B cell (primary cell): ENCODE data around the gene TMEM86A. TPM values are rescaled to one million over a fixed set of nuclear protein-coding genes. Genes with fewer than 3 reads are reported as not detected.

Source experiments
- ATAC-seq: fragments of 200-7000 bp; cut with Tn5 transposase; one replicate; pipeline ENCODE4 v1.10.0; 2021; ENCODE audit warnings: low read depth, mild to moderate bottlenecking, moderate number of reproducible peaks, moderate library complexity
- CTCF ChIA-PET: fragments of 350-600 bp; sonication (Branson Sonifier 250); formaldehyde crosslinking; loops from one replicate; lab custom pipeline; 2021; ENCODE audit warnings: antibody characterized with exemption, inconsistent platforms; lab: Charles Lee
- POLR2A ChIA-PET: fragments of 350-600 bp; sonication (Branson Sonifier 250); formaldehyde crosslinking; loops from one replicate; lab custom pipeline; 2021; ENCODE audit warnings: antibody characterized with exemption; lab: Charles Lee
- DNase-seq: peaks from one replicate; pipeline ENCODE4 v3.0.0; 2013
- H2AFZ ChIP-seq: 2 replicates; pipeline ENCODE4 v1.6.1; 2012; ENCODE audit warnings: mild to moderate bottlenecking, low read depth, low read length; ENCODE audit not compliant: insufficient read depth, poor library complexity, severe bottlenecking
- H3K27ac ChIP-seq, 2 donors: 1 replicate in 1 of 2; 2 replicates in 1 of 2; pipeline ENCODE4 v1.5.1; 2012 to 2013; ENCODE audit warnings: low read length in 2 of 2, mild to moderate bottlenecking in 2 of 2, moderate library complexity in 1 of 2
- H3K27me3 ChIP-seq, 4 experiments: fragments of 200-600 bp in 1 of 4; sonication (generic) in 1 of 4; replicated peaks in 1 of 4; 1 replicate in 2 of 4; 2 replicates in 2 of 4; pipeline versions ENCODE4 v1.6.1 to v1.7.0; 2013 to 2016; ENCODE audit warnings: low read length in 3 of 4, mild to moderate bottlenecking in 2 of 4, mixed read lengths in 1 of 4, moderate library complexity in 1 of 4; ENCODE audit not compliant: insufficient read depth in 4 of 4, control insufficient read depth in 3 of 4; ENCODE audit errors: control extremely low read depth in 1 of 4
- H3K36me3 ChIP-seq, 2 experiments: replicated peaks in 1 of 2; 1 replicate in 1 of 2; 2 replicates in 1 of 2; pipeline versions ENCODE4 v1.6.1 to v1.7.1; 2013; ENCODE audit warnings: low read length in 1 of 2; ENCODE audit not compliant: insufficient read depth in 2 of 2, control insufficient read depth in 1 of 2; ENCODE audit errors: control extremely low read depth in 1 of 2, extremely low read depth in 1 of 2
- H3K4me1 ChIP-seq, 2 donors: fragments of 200-600 bp in 1 of 2; sonication (generic) in 1 of 2; 1 replicate in 1 of 2; 2 replicates in 1 of 2; pipeline versions ENCODE4 v1.5.1 to v1.6.1; 2013 to 2017; ENCODE audit warnings: low read length in 2 of 2; ENCODE audit not compliant: control insufficient read depth in 2 of 2, insufficient read depth in 2 of 2
- H3K4me2 ChIP-seq: replicated peaks from 2 replicates; pipeline ENCODE3; 2012; ENCODE audit warnings: mild to moderate bottlenecking, low read depth, low read length; ENCODE audit not compliant: poor library complexity, severe bottlenecking
- H3K4me3 ChIP-seq, 5 experiments: fragments of 200-600 bp in 1 of 5; sonication (generic) in 1 of 5; 1 replicate in 3 of 5; 2 replicates in 2 of 5; pipeline versions ENCODE4 v1.5.1 to v1.7.0; 2011 to 2016; ENCODE audit warnings: low read length in 4 of 5, mild to moderate bottlenecking in 4 of 5, low read depth in 2 of 5, control low read depth in 1 of 5, moderate library complexity in 1 of 5; ENCODE audit not compliant: insufficient read depth in 1 of 5; ENCODE audit errors: control extremely low read depth in 1 of 5, extremely low read depth in 1 of 5
- H3K79me2 ChIP-seq: fragments of 200-600 bp; sonication (generic); one replicate; pipeline ENCODE4 v1.6.0; 2016; ENCODE audit warnings: low read length; ENCODE audit not compliant: control insufficient read depth, insufficient read depth
- H3K9ac ChIP-seq: fragments of 200-600 bp; sonication (generic); 2 replicates; pipeline ENCODE4 v1.6.1; 2017; ENCODE audit warnings: mild to moderate bottlenecking, low read length, moderate library complexity
- H3K9me3 ChIP-seq, 3 donors: one replicate each; pipeline versions ENCODE4 v1.6.1 to v1.7.1; 2013; ENCODE audit warnings: low read length in 2 of 3; ENCODE audit not compliant: control insufficient read depth in 2 of 3, insufficient read depth in 1 of 3; ENCODE audit errors: control extremely low read depth in 1 of 3
- H4K20me1 ChIP-seq: 2 replicates; pipeline ENCODE4 v1.6.0; 2012; ENCODE audit warnings: mild to moderate bottlenecking, low read length; ENCODE audit not compliant: insufficient read depth, control insufficient read depth, poor library complexity, severe bottlenecking
- H3K27ac Mint-ChIP-seq: one replicate; pipeline ENCODE4 v1.8.0; 2021; ENCODE audit warnings: mixed read lengths
- H3K27me3 Mint-ChIP-seq: one replicate; pipeline ENCODE4 v1.8.0; 2021; ENCODE audit warnings: mixed read lengths
- H3K4me1 Mint-ChIP-seq: one replicate; pipeline ENCODE4 v1.8.0; 2021; ENCODE audit warnings: mixed read lengths
- H3K4me3 Mint-ChIP-seq: one replicate; pipeline ENCODE4 v1.8.0; 2021; ENCODE audit warnings: mixed read lengths
- H3K9me3 Mint-ChIP-seq: one replicate; pipeline ENCODE4 v1.8.0; 2022; ENCODE audit warnings: mixed read lengths; ENCODE audit not compliant: insufficient read depth
- EZH2 ChIP-seq: IDR thresholded peaks from 2 replicates; pipeline ENCODE4 v1.6.1; 2012; ENCODE audit warnings: borderline replicate concordance, low read depth, mild to moderate bottlenecking, moderate library complexity, low read length; ENCODE audit not compliant: insufficient read depth, poor library complexity, severe bottlenecking
- WGBS: methylation state at CpG from one replicate; pipeline ENCODE4 v1.1.5; 2013; ENCODE audit warnings: missing lambda C conversion rate; ENCODE audit not compliant: insufficient coverage; 5-methylcytosine and 5-hydroxymethylcytosine counted together
- intact Hi-C: fragments of 100-400 bp; cut with micrococcal nuclease; formaldehyde crosslinking; loops from one replicate; pipeline ENCODE4 v1.10.0; 2022
- polyA plus RNA-seq: library from polyadenylated mRNA; depleted of rRNA; stranded (reverse); fragments of >200 nt; gene quantifications from 2 replicates; pipeline ENCODE4 v1.2.3, GENCODE V29; 2012
- total RNA-seq, 2 donors: library from RNA; stranded (reverse); fragments of 120-200 nt in 1 of 2; gene quantifications; 1 replicate in 1 of 2; 2 replicates in 1 of 2; pipeline versions ENCODE4 v1.2.3 to v1.2.4, GENCODE V29; 2013 to 2022
- TF ChIP-seq, protein P1 (sequence below): fragments of 200-600 bp; IDR thresholded peaks from one replicate; pipeline ENCODE4 v1.8.0; 2022; ENCODE audit warnings: antibody characterized with exemption, mild to moderate bottlenecking

TMEM86A gene
- total and polyA plus RNA-seq, 2 donors (not counting 1 experiment from before 2014, with no cell fraction given) = 0.40 to 1.1 TPM

DNA sequence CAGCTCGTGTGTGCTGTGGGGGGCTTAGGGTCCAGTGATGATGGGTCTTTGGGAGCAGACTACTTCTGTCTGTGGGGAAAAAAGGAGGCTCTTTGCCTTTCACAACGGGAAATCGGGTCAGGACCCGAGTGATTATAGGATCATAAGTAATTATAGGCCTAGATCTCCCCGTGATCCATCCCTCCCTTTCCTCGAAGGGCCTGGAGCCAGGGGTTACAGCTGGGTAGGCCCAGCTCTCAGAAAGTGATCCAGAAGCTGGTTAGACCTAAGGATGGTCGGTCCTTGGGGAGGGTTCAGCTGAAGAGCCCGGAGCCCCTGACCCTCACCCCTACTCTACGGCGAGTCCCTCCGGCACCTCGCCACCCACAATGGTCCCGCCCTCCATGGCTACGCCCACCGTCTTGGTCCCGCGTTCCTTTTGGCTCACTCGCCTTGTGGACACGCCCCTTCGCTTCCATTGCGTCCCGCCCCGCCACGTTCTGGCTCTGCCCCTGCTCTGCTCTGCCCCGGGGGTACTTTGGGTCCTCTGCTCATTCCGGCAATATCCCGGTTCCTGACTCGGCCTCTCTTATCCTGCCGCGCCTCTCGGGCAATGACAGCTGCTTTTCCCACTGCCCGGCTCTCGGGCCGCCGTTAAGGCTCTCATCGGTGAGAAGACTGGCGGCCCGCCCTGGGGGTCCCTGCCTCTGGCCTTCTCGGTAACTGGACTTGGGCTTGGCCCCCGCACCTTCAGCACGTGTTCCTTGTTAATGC is 22.4 kb downstream of the TMEM86A start:
- ChIA-PET CTCF (interaction anchor here (1.0 to 5.7 kb wide), 14 partner anchors 8 to 615 kb away, joined by 3 to 59 read pairs (median 6); partner anchors contain the start of genes SAAL1, SPTY2D1 and TMEM86A), POLR2A (interaction anchor here (0.9 kb wide), 2 partner anchors 87 to 195 kb away, joined by 3 to 4 read pairs; partner anchors contain the start of genes SPTY2D1 and TSG101)
- H3K4me2 ChIP-seq = peak overlapping the region; percentile 99
- H3K79me2 ChIP-seq = no peaks in the 10 kb centered on the region
- peak overlapping the region; percentile 42 for H3K27ac Mint-ChIP-seq
- no peaks in the 10 kb centered on the region for H3K9me3 ChIP-seq
- no peaks in the 10 kb centered on the region for H3K9me3 Mint-ChIP-seq
- peak overlapping the region; percentile 24 to 80 (median 69) for H3K4me3 ChIP-seq
- TF ChIP-seq, protein P1, sequence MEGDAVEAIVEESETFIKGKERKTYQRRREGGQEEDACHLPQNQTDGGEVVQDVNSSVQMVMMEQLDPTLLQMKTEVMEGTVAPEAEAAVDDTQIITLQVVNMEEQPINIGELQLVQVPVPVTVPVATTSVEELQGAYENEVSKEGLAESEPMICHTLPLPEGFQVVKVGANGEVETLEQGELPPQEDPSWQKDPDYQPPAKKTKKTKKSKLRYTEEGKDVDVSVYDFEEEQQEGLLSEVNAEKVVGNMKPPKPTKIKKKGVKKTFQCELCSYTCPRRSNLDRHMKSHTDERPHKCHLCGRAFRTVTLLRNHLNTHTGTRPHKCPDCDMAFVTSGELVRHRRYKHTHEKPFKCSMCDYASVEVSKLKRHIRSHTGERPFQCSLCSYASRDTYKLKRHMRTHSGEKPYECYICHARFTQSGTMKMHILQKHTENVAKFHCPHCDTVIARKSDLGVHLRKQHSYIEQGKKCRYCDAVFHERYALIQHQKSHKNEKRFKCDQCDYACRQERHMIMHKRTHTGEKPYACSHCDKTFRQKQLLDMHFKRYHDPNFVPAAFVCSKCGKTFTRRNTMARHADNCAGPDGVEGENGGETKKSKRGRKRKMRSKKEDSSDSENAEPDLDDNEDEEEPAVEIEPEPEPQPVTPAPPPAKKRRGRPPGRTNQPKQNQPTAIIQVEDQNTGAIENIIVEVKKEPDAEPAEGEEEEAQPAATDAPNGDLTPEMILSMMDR = no peak
- no peak for TF ChIP-seq EZH2
- no peaks in the 10 kb centered on the region for H3K36me3 ChIP-seq
- peaks cover 9 to 17% of the 10 kb centered on the region in 2 donors for H3K4me1 ChIP-seq
- H3K27me3 ChIP-seq = no peaks in the 10 kb centered on the region
- H3K4me3 Mint-ChIP-seq = peak overlapping the region; percentile 92
- H3K27me3 Mint-ChIP-seq = peaks cover 6% of the 10 kb centered on the region
- peak overlapping the region in 1 of 2 donors; percentile 11 for H3K27ac ChIP-seq
- H3K9ac ChIP-seq = peak overlapping the region; percentile 88
- peaks cover 9% of the 10 kb centered on the region for H3K4me1 Mint-ChIP-seq
- H4K20me1 ChIP-seq = no peaks in the 10 kb centered on the region
- H2AFZ ChIP-seq = peak overlapping the region; percentile 99
- ATAC-seq (peak; percentile 90), DNase-seq (peak; percentile 81)
- 4% methylated on average over 35 of the region's 41 CpGs for WGBS
- intact Hi-C loops = loop anchor here (1.0 to 10.0 kb wide), 6 partner anchors 11 to 326 kb away; partner anchors contain the start of genes LDHA, SPTY2D1, TMEM86A and TSG101
